Astrocyte of the spinal cord (primary cell): ENCODE results near the gene ASPRV1.

ENCODE experiments used
- DNase-seq: peaks from one replicate; pipeline ENCODE4 v3.0.0; 2011; ENCODE audit warnings: low read depth, low spot score
- H3K4me3 ChIP-seq: 2 replicates; pipeline ENCODE4 v1.5.1; 2011; ENCODE audit warnings: low read depth, mild to moderate bottlenecking, low read length, moderate library complexity
- in situ Hi-C: cut with HindIII; loops from 2 replicates; pipeline ENCODE4 v1.10.0; 2017; ENCODE audit warnings: low sequenced_read_pairs
- TF ChIP-seq, protein P1 (sequence below): IDR thresholded peaks from 2 replicates; pipeline ENCODE4 v1.5.1; 2012; ENCODE audit warnings: low read depth, mild to moderate bottlenecking, low read length, inconsistent platforms

The ASPRV1 gene

DNA sequence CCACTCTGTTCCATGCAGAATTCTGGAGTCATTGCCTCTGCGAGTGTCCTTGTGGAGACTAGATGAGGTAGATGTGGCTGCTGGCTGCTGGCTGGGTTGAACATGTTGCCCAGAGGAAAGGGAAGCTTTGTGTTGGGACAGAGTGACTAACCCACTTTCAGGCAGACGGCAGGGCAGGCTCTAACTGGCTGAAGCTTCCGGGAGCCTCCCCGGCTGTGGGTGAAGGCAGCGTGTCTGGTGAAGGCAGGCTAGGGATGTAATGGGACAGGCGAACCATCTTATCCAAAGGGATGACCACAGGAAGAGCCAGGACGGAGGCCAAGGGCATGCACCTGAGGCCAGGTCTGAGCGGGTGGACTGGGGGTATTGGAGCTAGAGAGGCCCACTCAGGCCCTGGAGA is 16.0 kb downstream of the ASPRV1 start:
- in situ Hi-C loops: no loop called here
- no peak for DNase-seq
- TF ChIP-seq, protein P1, sequence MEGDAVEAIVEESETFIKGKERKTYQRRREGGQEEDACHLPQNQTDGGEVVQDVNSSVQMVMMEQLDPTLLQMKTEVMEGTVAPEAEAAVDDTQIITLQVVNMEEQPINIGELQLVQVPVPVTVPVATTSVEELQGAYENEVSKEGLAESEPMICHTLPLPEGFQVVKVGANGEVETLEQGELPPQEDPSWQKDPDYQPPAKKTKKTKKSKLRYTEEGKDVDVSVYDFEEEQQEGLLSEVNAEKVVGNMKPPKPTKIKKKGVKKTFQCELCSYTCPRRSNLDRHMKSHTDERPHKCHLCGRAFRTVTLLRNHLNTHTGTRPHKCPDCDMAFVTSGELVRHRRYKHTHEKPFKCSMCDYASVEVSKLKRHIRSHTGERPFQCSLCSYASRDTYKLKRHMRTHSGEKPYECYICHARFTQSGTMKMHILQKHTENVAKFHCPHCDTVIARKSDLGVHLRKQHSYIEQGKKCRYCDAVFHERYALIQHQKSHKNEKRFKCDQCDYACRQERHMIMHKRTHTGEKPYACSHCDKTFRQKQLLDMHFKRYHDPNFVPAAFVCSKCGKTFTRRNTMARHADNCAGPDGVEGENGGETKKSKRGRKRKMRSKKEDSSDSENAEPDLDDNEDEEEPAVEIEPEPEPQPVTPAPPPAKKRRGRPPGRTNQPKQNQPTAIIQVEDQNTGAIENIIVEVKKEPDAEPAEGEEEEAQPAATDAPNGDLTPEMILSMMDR: no peak
- H3K4me3 ChIP-seq: no peak overlapping the region

DNA sequence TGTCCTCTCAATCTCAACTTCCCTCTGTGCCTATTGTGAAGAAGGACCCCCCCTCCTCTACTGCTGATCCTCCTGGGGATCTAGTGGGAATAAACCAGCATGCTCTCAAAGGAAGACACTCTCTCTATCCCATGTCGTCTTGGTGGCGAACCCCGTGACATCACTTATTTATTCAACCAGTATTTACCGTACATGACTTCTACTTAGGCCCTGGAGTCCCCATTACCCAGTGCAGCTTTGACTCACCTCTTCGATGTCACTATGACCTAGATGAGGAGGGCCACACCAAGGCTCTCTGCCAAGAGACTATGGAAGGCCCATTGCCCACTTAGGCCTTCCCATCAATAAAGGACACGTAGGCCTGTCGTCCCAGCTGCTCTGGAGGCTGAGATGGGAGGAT is 16.7 kb downstream of the ASPRV1 start:
- in situ Hi-C loops: no loop called here
- no peak for DNase-seq
- TF ChIP-seq, protein P1: no peak
- H3K4me3 ChIP-seq: no peak overlapping the region

DNA sequence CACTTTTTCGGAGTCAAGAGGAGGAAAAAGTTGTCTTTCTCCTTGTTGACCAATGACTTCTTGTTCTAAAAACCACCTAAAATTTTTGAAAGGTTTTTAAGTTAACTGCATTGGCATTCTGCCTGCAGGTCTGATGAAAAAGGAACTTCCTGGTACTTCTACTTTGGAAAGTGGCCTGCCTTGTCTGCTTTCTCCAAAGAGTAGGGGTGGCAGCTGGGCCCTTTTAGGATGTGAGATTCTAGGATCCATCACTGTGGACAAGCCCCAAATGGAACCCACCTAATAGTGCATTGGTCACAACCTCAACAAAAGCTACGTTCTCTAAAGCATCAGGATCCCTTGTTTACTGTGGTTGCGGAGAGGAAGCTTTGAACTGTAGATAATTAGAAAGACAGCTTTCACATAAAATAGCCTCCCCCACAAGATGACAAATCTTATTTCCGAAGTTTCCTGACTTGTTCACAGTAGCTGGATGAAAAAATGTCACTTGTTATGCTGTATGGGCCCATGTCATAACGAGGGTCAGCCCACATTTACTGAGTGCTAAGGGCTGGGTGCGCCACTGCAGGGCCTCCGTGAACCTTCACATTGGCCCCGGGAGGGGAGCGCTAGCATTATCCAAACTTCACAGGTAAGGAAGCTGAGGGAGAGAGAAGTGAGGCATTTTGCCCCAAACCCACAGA is 17.4 kb downstream of the ASPRV1 start:
- H3K4me3 ChIP-seq: no peak overlapping the region
- in situ Hi-C loops: no loop called here
- DNase-seq: no peak
- TF ChIP-seq, protein P1: no peak

DNA sequence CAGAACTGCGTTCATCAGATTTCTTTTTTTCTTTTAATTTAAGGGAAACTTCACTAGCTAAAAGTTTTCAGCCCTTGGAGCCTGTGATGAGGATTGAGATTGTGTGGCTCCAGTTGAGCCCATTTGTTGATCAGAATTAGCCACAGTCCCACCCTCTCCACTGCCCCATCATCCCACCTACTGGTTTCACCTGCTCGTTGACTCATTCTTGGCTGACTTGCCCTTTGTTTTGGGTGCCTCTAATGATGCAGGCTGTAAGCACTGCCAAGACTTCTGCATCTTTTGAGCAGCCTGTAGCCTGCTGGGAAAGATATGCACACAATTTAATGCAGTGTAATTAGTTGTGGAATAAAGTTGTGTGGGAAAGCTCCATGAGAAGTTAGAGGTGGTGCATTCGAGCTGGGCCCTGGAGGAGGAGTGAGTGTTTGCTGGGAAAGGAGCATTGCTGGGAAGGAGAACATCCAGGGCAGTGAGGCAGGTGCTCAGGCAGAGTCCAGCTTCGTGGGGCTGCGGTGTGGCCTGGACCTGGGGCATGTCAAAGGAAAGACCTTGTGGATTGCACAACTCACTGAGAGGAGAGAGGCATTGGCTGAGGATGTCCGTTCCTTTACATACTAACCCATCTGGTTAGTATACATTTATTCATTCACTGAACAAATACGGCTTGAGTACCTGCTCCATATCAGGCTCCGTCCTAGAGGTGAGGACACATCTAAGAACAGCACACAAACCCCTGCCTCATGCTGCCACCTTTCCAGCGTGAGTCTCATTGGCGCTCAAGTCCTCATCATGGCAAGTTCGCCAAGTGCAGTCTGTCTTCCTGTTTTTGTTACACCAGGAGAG is 18.2 kb downstream of the ASPRV1 start:
- no peak for DNase-seq
- in situ Hi-C loops: no loop called here
- no peak overlapping the region for H3K4me3 ChIP-seq

DNA sequence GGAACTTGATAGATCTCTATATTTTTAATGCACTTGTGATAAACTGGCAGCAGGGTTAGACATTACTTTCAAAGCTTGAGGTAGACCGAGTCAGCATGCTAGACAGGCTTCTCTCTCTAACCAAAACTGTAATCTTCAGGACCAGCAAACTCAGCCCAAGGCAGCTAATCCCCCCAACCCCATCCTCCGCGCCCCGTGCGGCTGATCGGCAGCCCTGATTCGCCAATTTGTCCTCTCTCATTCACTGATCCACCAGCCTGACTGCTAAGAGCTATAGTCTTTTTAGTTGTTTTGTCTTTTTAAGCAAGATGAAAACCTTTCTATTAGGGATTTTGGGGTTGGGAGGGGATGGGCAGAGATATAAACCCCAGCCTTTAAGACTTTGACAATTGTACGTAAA is 20.7 kb downstream of the ASPRV1 start:
- in situ Hi-C loops: no loop called here
- no peak overlapping the region for H3K4me3 ChIP-seq
- no peak for DNase-seq
- TF ChIP-seq, protein P1: no peak

More for the DNA sequence above, 18.2 kb downstream of the ASPRV1 start:
- TF ChIP-seq, protein P1: no peak

DNA sequence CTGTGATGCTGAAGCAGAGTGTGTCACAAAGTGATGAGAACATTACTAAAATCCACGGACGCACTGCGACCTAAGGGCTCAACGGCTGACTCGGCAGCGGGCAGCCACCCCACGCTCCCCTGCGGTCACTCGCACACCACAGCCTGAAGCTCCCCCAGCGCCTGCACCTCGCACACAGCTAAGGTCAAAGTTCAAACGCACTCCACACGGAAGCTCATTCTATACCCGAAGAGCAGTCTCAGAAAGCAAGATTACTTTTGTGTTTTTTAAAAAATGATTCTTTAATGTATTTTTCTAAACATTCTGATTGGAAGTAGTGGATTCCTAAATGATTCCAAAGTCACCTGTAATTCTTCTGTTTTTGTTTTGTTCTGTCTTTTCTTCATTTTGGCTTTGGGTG is 21.7 kb downstream of the ASPRV1 start:
- in situ Hi-C loops: no loop called here
- DNase-seq: no peak
- TF ChIP-seq, protein P1: no peak
- H3K4me3 ChIP-seq: no peak overlapping the region
